GM12875 (cell line): ENCODE results near the gene PLEKHG1.

Experiments
- H3K4me3 ChIP-seq: one replicate; pipeline ENCODE4 v1.5.1; 2011; ENCODE audit warnings: low read depth, low read length, control low read depth
- CTCF ChIP-seq: IDR thresholded peaks from 2 replicates; pipeline ENCODE4 v1.5.1; 2011; ENCODE audit warnings: low read depth, mild to moderate bottlenecking, control low read depth, inconsistent platforms, low read length, moderate library complexity, borderline replicate concordance; ENCODE audit not compliant: insufficient read depth

PLEKHG1 gene

GRCh38 chr6:150576651-150577226 lies 22.9 kb upstream of the PLEKHG1 start:
- H3K4me3 ChIP-seq: no peak overlapping the region
- no peak for TF ChIP-seq CTCF

- no peak for TF ChIP-seq CTCF
- H3K4me3 ChIP-seq: no peak overlapping the region
Measured at GRCh38 chr6:150579611-150580010, 20.1 kb upstream of the PLEKHG1 start.

- TF ChIP-seq CTCF: no peak
- H3K4me3 ChIP-seq: no peak overlapping the region
Measured at GRCh38 chr6:150580489-150580888, 19.2 kb upstream of the PLEKHG1 start.

GRCh38 chr6:150584065-150584464 lies 15.6 kb upstream of the PLEKHG1 start:
- no peak for TF ChIP-seq CTCF
- H3K4me3 ChIP-seq: no peak overlapping the region

- no peak overlapping the region for H3K4me3 ChIP-seq
- no peak for TF ChIP-seq CTCF
Measured at GRCh38 chr6:150584596-150584995, 15.1 kb upstream of the PLEKHG1 start.

- TF ChIP-seq CTCF: no peak
Measured at GRCh38 chr6:150586850-150587359, 12.8 kb upstream of the PLEKHG1 start.

GRCh38 chr6:150587637-150588036 lies 12.0 kb upstream of the PLEKHG1 start:
- no peak for TF ChIP-seq CTCF
- H3K4me3 ChIP-seq: no peak overlapping the region

More at GRCh38 chr6:150586850-150587359, 12.8 kb upstream of the PLEKHG1 start:
- H3K4me3 ChIP-seq: no peak overlapping the region
